HEK293 (cell line): ENCODE data around the gene CHCHD6.

ENCODE experiments used
- CTCF ChIP-seq: fragments of 450-650 bp; formaldehyde crosslinking; IDR thresholded peaks from 2 replicates; pipeline ENCODE4 v1.5.1; 2016; ENCODE audit warnings: missing biosample characterization, missing genetic modification characterization
- HOXD13 ChIP-seq: sonication (generic); formaldehyde crosslinking; IDR thresholded peaks from 2 replicates; pipeline ENCODE4 v1.8.0; 2022; ENCODE audit warnings: missing genetic modification reagents, borderline replicate concordance
- SP7 ChIP-seq: fragments of 450-650 bp; formaldehyde crosslinking; IDR thresholded peaks from 2 replicates; pipeline ENCODE4 v1.5.1; 2016; ENCODE audit warnings: missing biosample characterization, missing genetic modification characterization
- ZFP37 ChIP-seq: fragments of 450-650 bp; formaldehyde crosslinking; IDR thresholded peaks from 2 replicates; pipeline ENCODE4 v1.5.1; 2016; ENCODE audit warnings: missing biosample characterization, missing genetic modification characterization
- ZNF114 ChIP-seq: fragments of 450-650 bp; formaldehyde crosslinking; IDR thresholded peaks from 2 replicates; pipeline ENCODE4 v1.5.0; 2017; ENCODE audit warnings: missing biosample characterization, missing genetic modification characterization
- ZNF121 ChIP-seq: fragments of 450-650 bp; formaldehyde crosslinking; IDR thresholded peaks from 2 replicates; pipeline ENCODE4 v1.5.1; 2016; ENCODE audit warnings: missing biosample characterization, missing genetic modification characterization
- ZNF146 ChIP-seq: fragments of 450-650 bp; formaldehyde crosslinking; IDR thresholded peaks from 2 replicates; pipeline ENCODE4 v1.5.1; 2016; ENCODE audit warnings: missing biosample characterization, missing genetic modification characterization
- ZNF184 ChIP-seq: fragments of 450-650 bp; IDR thresholded peaks from 2 replicates; pipeline ENCODE4 v1.5.1; 2018; ENCODE audit warnings: missing biosample characterization, mild to moderate bottlenecking, missing genetic modification characterization
- ZNF248 ChIP-seq: fragments of 450-650 bp; formaldehyde crosslinking; IDR thresholded peaks from 2 replicates; pipeline ENCODE4 v1.5.1; 2017; ENCODE audit warnings: missing biosample characterization, missing genetic modification characterization
- ZNF341 ChIP-seq: fragments of 450-650 bp; formaldehyde crosslinking; IDR thresholded peaks from 2 replicates; pipeline ENCODE4; 2016; ENCODE audit warnings: low read depth, missing biosample characterization, missing genetic modification characterization
- ZNF449 ChIP-seq: fragments of 450-650 bp; formaldehyde crosslinking; IDR thresholded peaks from 2 replicates; pipeline ENCODE4 v1.5.1; 2017; ENCODE audit warnings: missing biosample characterization, mild to moderate bottlenecking, missing genetic modification characterization, moderate library complexity
- ZNF580 ChIP-seq: fragments of 450-650 bp; formaldehyde crosslinking; IDR thresholded peaks from 2 replicates; pipeline ENCODE4 v1.5.1; 2016; ENCODE audit warnings: missing biosample characterization, missing genetic modification characterization
- ZNF704 ChIP-seq: fragments of 450-650 bp; formaldehyde crosslinking; IDR thresholded peaks from 2 replicates; pipeline ENCODE4 v1.5.1; 2016; ENCODE audit warnings: missing biosample characterization, missing genetic modification characterization

- TF ChIP-seq HOXD13 (CRISPR knock-in tag) (no peak), CTCF (tag by site-specific recombination) (no peak), ZNF580 (tag by site-specific recombination) (no peak), ZNF341 (tag by site-specific recombination) (no peak), ZNF704 (no peak), ZNF184 (no peak), ZNF146 (tag by site-specific recombination) (no peak), ZNF114 (no peak), SP7 (tag by site-specific recombination) (no peak), ZFP37 (tag by site-specific recombination) (no peak), ZNF121 (tag by site-specific recombination) (no peak), ZNF449 (no peak), ZNF248 (tag by site-specific recombination) (no peak)
Observed at GRCh38 chr3:126713199-126713598, 9.2 kb downstream of the CHCHD6 start.
